NB4 (cell line): ENCODE measurements around the gene ARHGAP23.

Experiments
- TF ChIP-seq, protein P1 (sequence below): IDR thresholded peaks from one replicate; pipeline ENCODE4 v1.5.1; 2012; ENCODE audit warnings: low read depth, low read length
- TF ChIP-seq, protein P2 (sequence below): IDR thresholded peaks from 2 replicates; pipeline ENCODE4 v1.6.1; 2011; ENCODE audit warnings: low read depth, low read length

GRCh38 chr17:38451840-38452529, 23.7 kb downstream of the ARHGAP23 start:
- TF ChIP-seq, protein P1, sequence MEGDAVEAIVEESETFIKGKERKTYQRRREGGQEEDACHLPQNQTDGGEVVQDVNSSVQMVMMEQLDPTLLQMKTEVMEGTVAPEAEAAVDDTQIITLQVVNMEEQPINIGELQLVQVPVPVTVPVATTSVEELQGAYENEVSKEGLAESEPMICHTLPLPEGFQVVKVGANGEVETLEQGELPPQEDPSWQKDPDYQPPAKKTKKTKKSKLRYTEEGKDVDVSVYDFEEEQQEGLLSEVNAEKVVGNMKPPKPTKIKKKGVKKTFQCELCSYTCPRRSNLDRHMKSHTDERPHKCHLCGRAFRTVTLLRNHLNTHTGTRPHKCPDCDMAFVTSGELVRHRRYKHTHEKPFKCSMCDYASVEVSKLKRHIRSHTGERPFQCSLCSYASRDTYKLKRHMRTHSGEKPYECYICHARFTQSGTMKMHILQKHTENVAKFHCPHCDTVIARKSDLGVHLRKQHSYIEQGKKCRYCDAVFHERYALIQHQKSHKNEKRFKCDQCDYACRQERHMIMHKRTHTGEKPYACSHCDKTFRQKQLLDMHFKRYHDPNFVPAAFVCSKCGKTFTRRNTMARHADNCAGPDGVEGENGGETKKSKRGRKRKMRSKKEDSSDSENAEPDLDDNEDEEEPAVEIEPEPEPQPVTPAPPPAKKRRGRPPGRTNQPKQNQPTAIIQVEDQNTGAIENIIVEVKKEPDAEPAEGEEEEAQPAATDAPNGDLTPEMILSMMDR: no peak
- TF ChIP-seq, protein P2, sequence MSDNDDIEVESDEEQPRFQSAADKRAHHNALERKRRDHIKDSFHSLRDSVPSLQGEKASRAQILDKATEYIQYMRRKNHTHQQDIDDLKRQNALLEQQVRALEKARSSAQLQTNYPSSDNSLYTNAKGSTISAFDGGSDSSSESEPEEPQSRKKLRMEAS: no peak
